B cell (primary cell): ENCODE results near the gene PPP1R27. TPM values are rescaled to one million over a fixed set of nuclear protein-coding genes. Genes with fewer than 3 reads are reported as not detected.

ENCODE experiments used
- ATAC-seq: fragments of 200-7000 bp; cut with Tn5 transposase; one replicate; pipeline ENCODE4 v1.10.0; 2021; ENCODE audit warnings: low read depth, mild to moderate bottlenecking, moderate number of reproducible peaks, moderate library complexity
- CTCF ChIA-PET: fragments of 350-600 bp; sonication (Branson Sonifier 250); formaldehyde crosslinking; loops from one replicate; lab custom pipeline; 2021; ENCODE audit warnings: antibody characterized with exemption, inconsistent platforms; lab: Charles Lee
- POLR2A ChIA-PET: fragments of 350-600 bp; sonication (Branson Sonifier 250); formaldehyde crosslinking; loops from one replicate; lab custom pipeline; 2021; ENCODE audit warnings: antibody characterized with exemption; lab: Charles Lee
- DNase-seq: peaks from one replicate; pipeline ENCODE4 v3.0.0; 2013
- H2AFZ ChIP-seq: 2 replicates; pipeline ENCODE4 v1.6.1; 2012; ENCODE audit warnings: mild to moderate bottlenecking, low read depth, low read length; ENCODE audit not compliant: insufficient read depth, poor library complexity, severe bottlenecking
- H3K27ac ChIP-seq, 2 donors: 1 replicate in 1 of 2; 2 replicates in 1 of 2; pipeline ENCODE4 v1.5.1; 2012 to 2013; ENCODE audit warnings: low read length in 2 of 2, mild to moderate bottlenecking in 2 of 2, moderate library complexity in 1 of 2
- H3K27me3 ChIP-seq, 4 experiments: fragments of 200-600 bp in 1 of 4; sonication (generic) in 1 of 4; replicated peaks in 1 of 4; 1 replicate in 2 of 4; 2 replicates in 2 of 4; pipeline versions ENCODE4 v1.6.1 to v1.7.0; 2013 to 2016; ENCODE audit warnings: low read length in 3 of 4, mild to moderate bottlenecking in 2 of 4, mixed read lengths in 1 of 4, moderate library complexity in 1 of 4; ENCODE audit not compliant: insufficient read depth in 4 of 4, control insufficient read depth in 3 of 4; ENCODE audit errors: control extremely low read depth in 1 of 4
- H3K36me3 ChIP-seq, 2 experiments: replicated peaks in 1 of 2; 1 replicate in 1 of 2; 2 replicates in 1 of 2; pipeline versions ENCODE4 v1.6.1 to v1.7.1; 2013; ENCODE audit warnings: low read length in 1 of 2; ENCODE audit not compliant: insufficient read depth in 2 of 2, control insufficient read depth in 1 of 2; ENCODE audit errors: control extremely low read depth in 1 of 2, extremely low read depth in 1 of 2
- H3K4me1 ChIP-seq, 2 donors: fragments of 200-600 bp in 1 of 2; sonication (generic) in 1 of 2; 1 replicate in 1 of 2; 2 replicates in 1 of 2; pipeline versions ENCODE4 v1.5.1 to v1.6.1; 2013 to 2017; ENCODE audit warnings: low read length in 2 of 2; ENCODE audit not compliant: control insufficient read depth in 2 of 2, insufficient read depth in 2 of 2
- H3K4me2 ChIP-seq: replicated peaks from 2 replicates; pipeline ENCODE3; 2012; ENCODE audit warnings: mild to moderate bottlenecking, low read depth, low read length; ENCODE audit not compliant: poor library complexity, severe bottlenecking
- H3K4me3 ChIP-seq, 5 experiments: fragments of 200-600 bp in 1 of 5; sonication (generic) in 1 of 5; 1 replicate in 3 of 5; 2 replicates in 2 of 5; pipeline versions ENCODE4 v1.5.1 to v1.7.0; 2011 to 2016; ENCODE audit warnings: low read length in 4 of 5, mild to moderate bottlenecking in 4 of 5, low read depth in 2 of 5, control low read depth in 1 of 5, moderate library complexity in 1 of 5; ENCODE audit not compliant: insufficient read depth in 1 of 5; ENCODE audit errors: control extremely low read depth in 1 of 5, extremely low read depth in 1 of 5
- H3K79me2 ChIP-seq: fragments of 200-600 bp; sonication (generic); one replicate; pipeline ENCODE4 v1.6.0; 2016; ENCODE audit warnings: low read length; ENCODE audit not compliant: control insufficient read depth, insufficient read depth
- H3K9ac ChIP-seq: fragments of 200-600 bp; sonication (generic); 2 replicates; pipeline ENCODE4 v1.6.1; 2017; ENCODE audit warnings: mild to moderate bottlenecking, low read length, moderate library complexity
- H3K9me3 ChIP-seq, 3 donors: one replicate each; pipeline versions ENCODE4 v1.6.1 to v1.7.1; 2013; ENCODE audit warnings: low read length in 2 of 3; ENCODE audit not compliant: control insufficient read depth in 2 of 3, insufficient read depth in 1 of 3; ENCODE audit errors: control extremely low read depth in 1 of 3
- H4K20me1 ChIP-seq: 2 replicates; pipeline ENCODE4 v1.6.0; 2012; ENCODE audit warnings: mild to moderate bottlenecking, low read length; ENCODE audit not compliant: insufficient read depth, control insufficient read depth, poor library complexity, severe bottlenecking
- H3K27ac Mint-ChIP-seq: one replicate; pipeline ENCODE4 v1.8.0; 2021; ENCODE audit warnings: mixed read lengths
- H3K27me3 Mint-ChIP-seq: one replicate; pipeline ENCODE4 v1.8.0; 2021; ENCODE audit warnings: mixed read lengths
- H3K4me1 Mint-ChIP-seq: one replicate; pipeline ENCODE4 v1.8.0; 2021; ENCODE audit warnings: mixed read lengths
- H3K4me3 Mint-ChIP-seq: one replicate; pipeline ENCODE4 v1.8.0; 2021; ENCODE audit warnings: mixed read lengths
- H3K9me3 Mint-ChIP-seq: one replicate; pipeline ENCODE4 v1.8.0; 2022; ENCODE audit warnings: mixed read lengths; ENCODE audit not compliant: insufficient read depth
- EZH2 ChIP-seq: IDR thresholded peaks from 2 replicates; pipeline ENCODE4 v1.6.1; 2012; ENCODE audit warnings: borderline replicate concordance, low read depth, mild to moderate bottlenecking, moderate library complexity, low read length; ENCODE audit not compliant: insufficient read depth, poor library complexity, severe bottlenecking
- WGBS: methylation state at CpG from one replicate; pipeline ENCODE4 v1.1.5; 2013; ENCODE audit warnings: missing lambda C conversion rate; ENCODE audit not compliant: insufficient coverage; 5-methylcytosine and 5-hydroxymethylcytosine counted together
- intact Hi-C: fragments of 100-400 bp; cut with micrococcal nuclease; formaldehyde crosslinking; loops from one replicate; pipeline ENCODE4 v1.10.0; 2022
- polyA plus RNA-seq: library from polyadenylated mRNA; depleted of rRNA; stranded (reverse); fragments of >200 nt; gene quantifications from 2 replicates; pipeline ENCODE4 v1.2.3, GENCODE V29; 2012
- total RNA-seq, 2 donors: library from RNA; stranded (reverse); fragments of 120-200 nt in 1 of 2; gene quantifications; 1 replicate in 1 of 2; 2 replicates in 1 of 2; pipeline versions ENCODE4 v1.2.3 to v1.2.4, GENCODE V29; 2013 to 2022
- TF ChIP-seq, protein P1 (sequence below): fragments of 200-600 bp; IDR thresholded peaks from one replicate; pipeline ENCODE4 v1.8.0; 2022; ENCODE audit warnings: antibody characterized with exemption, mild to moderate bottlenecking

PPP1R27 gene
- total and polyA plus RNA-seq, 2 donors (not counting 1 experiment from before 2014, with no cell fraction given), result not detected

DNA sequence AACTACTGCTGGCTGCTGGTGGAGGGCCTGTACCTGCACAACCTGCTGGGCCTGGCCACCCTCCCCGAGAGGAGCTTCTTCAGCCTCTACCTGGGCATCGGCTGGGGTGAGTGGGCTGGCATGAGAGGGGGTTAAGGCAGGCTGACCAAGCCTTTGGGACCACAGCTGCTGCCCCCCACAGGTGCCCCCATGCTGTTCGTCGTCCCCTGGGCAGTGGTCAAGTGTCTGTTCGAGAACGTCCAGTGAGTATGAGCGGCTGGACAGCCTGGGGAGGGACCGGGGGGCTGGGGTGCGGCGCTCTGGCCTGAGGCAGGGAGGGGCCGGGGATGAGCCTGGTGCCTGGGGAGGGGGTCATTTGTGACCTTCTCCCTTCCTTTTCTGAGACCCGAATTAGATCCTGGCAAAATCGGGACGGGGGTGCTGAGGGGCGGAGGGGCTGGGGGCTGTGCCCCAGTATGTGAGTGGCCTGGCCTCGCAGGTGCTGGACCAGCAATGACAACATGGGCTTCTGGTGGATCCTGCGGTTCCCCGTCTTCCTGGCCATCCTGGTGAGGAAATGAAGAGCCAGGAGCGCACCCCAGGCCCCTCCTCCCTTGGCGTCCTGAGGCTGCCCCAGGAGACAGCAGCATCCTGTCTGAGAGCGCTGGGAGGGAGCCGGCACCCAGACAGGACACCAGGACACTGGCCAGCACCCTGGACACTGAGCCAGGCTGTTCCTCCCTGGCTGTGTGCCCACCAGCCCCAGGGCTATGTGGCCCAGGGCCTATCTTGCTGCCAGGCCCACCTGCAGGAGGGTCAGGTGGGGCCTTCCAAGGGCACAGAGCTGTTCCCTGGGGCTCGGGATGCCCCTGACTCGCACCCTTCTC, 22.9 kb downstream of the PPP1R27 start:
- H3K4me1 ChIP-seq, result no peaks in the 10 kb centered on the region
- H3K9me3 ChIP-seq, result peaks cover 0 to 3% (median 0%) of the 10 kb centered on the region in 3 donors
- H3K4me2 ChIP-seq, result no peak overlapping the region
- H3K4me3 Mint-ChIP-seq, result no peak overlapping the region
- H3K4me1 Mint-ChIP-seq, result no peaks in the 10 kb centered on the region
- ATAC-seq (no peak), DNase-seq (no peak)
- H3K9me3 Mint-ChIP-seq, result no peaks in the 10 kb centered on the region
- no peak overlapping the region for H3K27ac ChIP-seq
- no peak overlapping the region for H3K4me3 ChIP-seq
- no peaks in the 10 kb centered on the region for H3K36me3 ChIP-seq
- no peak overlapping the region for H2AFZ ChIP-seq
- no peak overlapping the region for H3K9ac ChIP-seq
- POLR2A ChIA-PET, result interaction anchor here (0.6 kb wide), 1 partner anchor 72 kb away, joined by 4 read pairs; no protein-coding TSS in a partner anchor
- no peak overlapping the region for H3K27ac Mint-ChIP-seq
- no peaks in the 10 kb centered on the region for H4K20me1 ChIP-seq
- TF ChIP-seq, protein P1, sequence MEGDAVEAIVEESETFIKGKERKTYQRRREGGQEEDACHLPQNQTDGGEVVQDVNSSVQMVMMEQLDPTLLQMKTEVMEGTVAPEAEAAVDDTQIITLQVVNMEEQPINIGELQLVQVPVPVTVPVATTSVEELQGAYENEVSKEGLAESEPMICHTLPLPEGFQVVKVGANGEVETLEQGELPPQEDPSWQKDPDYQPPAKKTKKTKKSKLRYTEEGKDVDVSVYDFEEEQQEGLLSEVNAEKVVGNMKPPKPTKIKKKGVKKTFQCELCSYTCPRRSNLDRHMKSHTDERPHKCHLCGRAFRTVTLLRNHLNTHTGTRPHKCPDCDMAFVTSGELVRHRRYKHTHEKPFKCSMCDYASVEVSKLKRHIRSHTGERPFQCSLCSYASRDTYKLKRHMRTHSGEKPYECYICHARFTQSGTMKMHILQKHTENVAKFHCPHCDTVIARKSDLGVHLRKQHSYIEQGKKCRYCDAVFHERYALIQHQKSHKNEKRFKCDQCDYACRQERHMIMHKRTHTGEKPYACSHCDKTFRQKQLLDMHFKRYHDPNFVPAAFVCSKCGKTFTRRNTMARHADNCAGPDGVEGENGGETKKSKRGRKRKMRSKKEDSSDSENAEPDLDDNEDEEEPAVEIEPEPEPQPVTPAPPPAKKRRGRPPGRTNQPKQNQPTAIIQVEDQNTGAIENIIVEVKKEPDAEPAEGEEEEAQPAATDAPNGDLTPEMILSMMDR, result no peak
- no peak for TF ChIP-seq EZH2
- CTCF ChIA-PET, result no interaction called here
- no peaks in the 10 kb centered on the region for H3K79me2 ChIP-seq
- H3K27me3 Mint-ChIP-seq, result peaks cover 18% of the 10 kb centered on the region
- 80% methylated on average over 23 of the region's 24 CpGs for WGBS
- peaks cover 0 to 11% (median under 1%) of the 10 kb centered on the region in 4 experiments for H3K27me3 ChIP-seq
- intact Hi-C loops, result no loop called here
